Activated CD4-positive, alpha-beta T cell treated with anti-CD3 and anti-CD28 coated beads, Interleukin-2, amount 50 U/mL, for 1 hour (primary cell): ENCODE data around the gene RBM19.
"Not testable (repeated sequence)": the region's sequence is repeated elsewhere in the genome, so short reads cannot be mapped to it uniquely, and the experiment has no call there.

ENCODE experiments used
- DNase-seq: peaks from one replicate; pipeline ENCODE4 v3.0.0-alpha.2; 2020

RBM19 gene

GRCh38 chr12:113826805-113827538, 139.2 kb downstream of the RBM19 start:
- DNase-seq, result no peak

- DNase-seq, result no peak
These were observed 140.4 kb downstream of the RBM19 start for GRCh38 chr12:113825705-113826104.

GRCh38 chr12:113823816-113824215, 142.3 kb downstream of the RBM19 start:
- DNase-seq, result no peak

- DNase-seq, result no peak
These were observed 143.1 kb downstream of the RBM19 start for GRCh38 chr12:113823016-113823415.

GRCh38 chr12:113820842-113821241, 145.3 kb downstream of the RBM19 start:
- DNase-seq, result no peak

- DNase-seq, result no peak
These were observed 145.8 kb downstream of the RBM19 start for GRCh38 chr12:113820309-113820708.

- no peak for DNase-seq
These were observed 146.6 kb downstream of the RBM19 start for GRCh38 chr12:113819495-113819894.

GRCh38 chr12:113818833-113819232, 147.3 kb downstream of the RBM19 start:
- no peak for DNase-seq

GRCh38 chr12:113818283-113818682, 147.8 kb downstream of the RBM19 start:
- no peak for DNase-seq

- no peak for DNase-seq
These were observed 149.3 kb downstream of the RBM19 start for GRCh38 chr12:113816866-113817265.

GRCh38 chr12:113815031-113815430, 151.1 kb downstream of the RBM19 start:
- no peak for DNase-seq

- DNase-seq, result no peak
These were observed 152.9 kb downstream of the RBM19 start for GRCh38 chr12:113813229-113813541.

- no peak for DNase-seq
These were observed 153.5 kb downstream of the RBM19 start for GRCh38 chr12:113812411-113813228.

- DNase-seq, result not testable (repeated sequence)
These were observed 156.5 kb downstream of the RBM19 start for GRCh38 chr12:113809462-113810220.

- no peak for DNase-seq
These were observed 157.8 kb downstream of the RBM19 start for GRCh38 chr12:113808095-113808951.

- no peak for DNase-seq
These were observed 160.5 kb downstream of the RBM19 start for GRCh38 chr12:113805673-113806072.

GRCh38 chr12:113804961-113805600, 161.0 kb downstream of the RBM19 start:
- DNase-seq, result no peak

- no peak for DNase-seq
These were observed 162.4 kb downstream of the RBM19 start for GRCh38 chr12:113803759-113804140.

GRCh38 chr12:113802966-113803758, 163.0 kb downstream of the RBM19 start:
- DNase-seq, result no peak

GRCh38 chr12:113802000-113802749, 163.9 kb downstream of the RBM19 start:
- no peak for DNase-seq

GRCh38 chr12:113800201-113800600, 165.9 kb downstream of the RBM19 start:
- DNase-seq, result no peak
